NCI-H1105 treated with DMSO at 0.1 percent for 48 hours (cell line): ENCODE results near the gene LPP.
"Not testable (repeated sequence)": the region's sequence is repeated elsewhere in the genome, so short reads cannot be mapped to it uniquely, and the experiment has no call there.

Experiments
- DNase-seq: peaks from one replicate; lab custom pipeline; 2025; lab: John Stamatoyannopoulos, UW

Gene LPP

GRCh38 chr3:188677344-188677743 is 523.4 kb downstream of the LPP start:
- DNase-seq: no peak

- DNase-seq: no peak
These were observed 526.2 kb downstream of the LPP start for GRCh38 chr3:188680189-188680588.

- no peak for DNase-seq
These were observed 526.6 kb downstream of the LPP start for GRCh38 chr3:188680605-188681004.

- DNase-seq: no peak
These were observed 528.4 kb downstream of the LPP start for GRCh38 chr3:188682316-188682715.

GRCh38 chr3:188683032-188683521 is 529.1 kb downstream of the LPP start:
- DNase-seq: no peak

- DNase-seq: no peak
These were observed 530.3 kb downstream of the LPP start for GRCh38 chr3:188684276-188684675.

GRCh38 chr3:188685789-188686188 is 531.8 kb downstream of the LPP start:
- DNase-seq: no peak

GRCh38 chr3:188686324-188686723 is 532.4 kb downstream of the LPP start:
- no peak for DNase-seq

- no peak for DNase-seq
These were observed 533.4 kb downstream of the LPP start for GRCh38 chr3:188687389-188687788.

- DNase-seq: no peak
These were observed 535.2 kb downstream of the LPP start for GRCh38 chr3:188689101-188689574.

GRCh38 chr3:188690064-188690463 is 536.1 kb downstream of the LPP start:
- no peak for DNase-seq

- DNase-seq: no peak
These were observed 537.0 kb downstream of the LPP start for GRCh38 chr3:188691004-188691403.

GRCh38 chr3:188691665-188692064 is 537.7 kb downstream of the LPP start:
- no peak for DNase-seq

GRCh38 chr3:188692700-188693099 is 538.7 kb downstream of the LPP start:
- DNase-seq: no peak

GRCh38 chr3:188693435-188693834 is 539.5 kb downstream of the LPP start:
- DNase-seq: no peak

- no peak for DNase-seq
These were observed 541.3 kb downstream of the LPP start for GRCh38 chr3:188695241-188695640.

GRCh38 chr3:188697127-188697526 is 543.2 kb downstream of the LPP start:
- DNase-seq: no peak

- DNase-seq: no peak
These were observed 544.5 kb downstream of the LPP start for GRCh38 chr3:188698436-188698835.

- DNase-seq: no peak
These were observed 546.5 kb downstream of the LPP start for GRCh38 chr3:188700501-188700900.

- DNase-seq: no peak
These were observed 547.0 kb downstream of the LPP start for GRCh38 chr3:188700918-188701317.

- no peak for DNase-seq
These were observed 547.6 kb downstream of the LPP start for GRCh38 chr3:188701485-188701969.

- not testable (repeated sequence) for DNase-seq
These were observed 548.1 kb downstream of the LPP start for GRCh38 chr3:188702028-188702427.

GRCh38 chr3:188706176-188706575 is 552.2 kb downstream of the LPP start:
- DNase-seq: no peak

GRCh38 chr3:188706599-188706998 is 552.6 kb downstream of the LPP start:
- no peak for DNase-seq
